IPS DF 19.7 (cell line): ENCODE results near the gene ABCD3.

Experiments
- DNase-seq: peaks from one replicate; pipeline ENCODE4 v3.0.0-alpha.2; 2013; ENCODE audit warnings: low read depth, low spot score

Gene ABCD3

DNA sequence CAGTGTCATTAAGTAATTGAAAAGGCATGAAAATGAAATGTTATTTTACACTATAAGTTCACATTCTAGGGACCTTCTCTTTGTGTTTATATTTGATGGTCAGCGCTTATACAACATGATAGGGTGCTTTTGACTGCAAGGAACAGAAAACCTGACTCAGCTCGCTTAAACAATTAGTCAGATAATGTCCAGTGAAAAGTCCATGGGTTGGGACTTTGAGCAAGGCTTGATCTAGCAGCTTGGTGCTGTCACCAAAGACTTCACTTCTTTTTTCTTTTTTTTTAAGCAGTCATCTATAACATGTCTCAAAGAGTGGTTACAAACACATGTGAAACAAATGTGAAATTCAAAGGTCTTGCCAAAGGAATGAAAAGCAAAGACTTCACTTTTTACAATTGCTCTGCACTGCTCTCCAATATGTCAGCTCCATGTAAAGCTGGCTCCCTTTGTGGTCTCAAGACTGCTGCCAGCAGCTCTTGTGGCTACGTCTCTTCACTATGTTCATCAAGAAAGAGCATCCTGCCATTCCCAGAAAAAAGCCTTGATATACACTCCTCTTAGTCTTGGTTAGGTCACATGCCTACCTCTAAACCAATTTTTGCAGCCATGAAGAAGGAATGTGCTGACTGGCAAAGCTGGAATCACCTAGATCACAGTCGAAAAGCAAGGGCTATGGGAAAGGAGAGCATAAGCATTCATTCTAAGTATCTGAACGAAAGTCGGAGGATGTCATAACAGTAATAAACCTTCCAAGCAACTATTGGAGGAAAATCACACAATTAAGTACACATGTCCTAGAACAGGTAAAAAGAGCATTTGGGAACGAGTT lies 108.2 kb downstream of the ABCD3 start:
- no peak for DNase-seq

- DNase-seq: no peak
Observed at GRCh38 chr1:94527447-94528031, 109.3 kb downstream of the ABCD3 start.

- DNase-seq: no peak
Observed at GRCh38 chr1:94528299-94528698, 110.1 kb downstream of the ABCD3 start.

DNA sequence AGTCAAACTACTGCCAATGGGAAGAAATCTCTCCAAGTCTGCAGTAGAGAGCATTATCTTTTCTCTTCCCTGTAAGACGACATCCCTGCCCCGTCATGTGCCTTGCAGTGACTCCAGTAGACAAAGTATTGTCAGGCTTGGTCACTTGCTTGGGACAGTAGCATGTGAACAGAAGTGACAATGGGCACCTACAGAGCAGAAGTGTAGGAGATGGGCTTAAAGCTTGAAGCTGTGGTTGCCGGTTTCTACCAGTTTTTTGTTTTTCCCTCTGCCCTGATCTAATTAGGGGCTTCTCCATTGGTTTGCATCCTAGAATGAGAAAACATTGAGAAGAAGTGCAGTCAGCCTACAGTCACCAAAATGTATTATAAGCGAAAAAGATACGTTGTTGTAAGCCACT lies 110.6 kb downstream of the ABCD3 start:
- no peak for DNase-seq

- DNase-seq: no peak
Observed at GRCh38 chr1:94529416-94529815, 111.2 kb downstream of the ABCD3 start.

- DNase-seq: no peak
Observed at GRCh38 chr1:94530373-94530878, 112.2 kb downstream of the ABCD3 start.

GRCh38 chr1:94531664-94532063 lies 113.5 kb downstream of the ABCD3 start:
- DNase-seq: no peak

GRCh38 chr1:94532077-94532476 lies 113.9 kb downstream of the ABCD3 start:
- DNase-seq: no peak

DNA sequence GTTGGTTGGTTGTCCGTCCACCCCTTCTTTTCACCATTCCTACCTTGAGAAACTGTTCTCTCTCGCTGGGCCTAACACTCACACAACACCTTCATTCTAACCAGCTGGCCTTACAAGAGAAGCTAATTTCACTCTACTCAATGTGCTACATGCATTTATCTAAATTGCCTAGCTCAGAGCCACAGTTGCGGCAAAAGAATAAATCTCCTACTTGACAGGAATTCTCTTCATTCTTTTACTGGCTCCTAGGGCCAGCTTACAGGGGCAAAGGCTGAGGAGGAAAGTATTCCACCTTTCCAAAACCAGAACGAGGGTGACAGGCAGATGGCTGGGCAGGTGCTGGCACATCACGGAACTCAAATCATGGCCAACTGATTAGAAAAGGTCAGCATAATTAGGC lies 116.9 kb downstream of the ABCD3 start:
- no peak for DNase-seq

DNA sequence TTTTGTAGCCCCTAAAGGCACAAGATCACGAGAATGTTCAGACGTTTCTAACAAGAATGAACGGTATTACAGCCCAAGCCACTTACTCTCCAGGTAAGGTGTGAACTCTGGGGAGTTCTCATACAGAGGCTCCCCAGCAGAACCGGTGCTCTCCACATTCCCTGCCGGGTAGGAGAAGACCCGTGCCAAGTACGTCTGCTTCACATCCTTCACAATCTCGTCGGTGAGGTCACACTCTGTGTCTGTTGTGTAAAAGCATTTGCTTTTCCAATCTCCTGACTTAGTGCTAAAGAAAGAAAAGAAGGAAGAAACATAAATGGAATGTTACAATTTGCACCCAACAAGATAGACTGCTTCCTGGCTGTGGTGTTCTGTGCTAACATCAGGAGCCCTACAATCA lies 117.7 kb downstream of the ABCD3 start:
- DNase-seq: no peak

DNA sequence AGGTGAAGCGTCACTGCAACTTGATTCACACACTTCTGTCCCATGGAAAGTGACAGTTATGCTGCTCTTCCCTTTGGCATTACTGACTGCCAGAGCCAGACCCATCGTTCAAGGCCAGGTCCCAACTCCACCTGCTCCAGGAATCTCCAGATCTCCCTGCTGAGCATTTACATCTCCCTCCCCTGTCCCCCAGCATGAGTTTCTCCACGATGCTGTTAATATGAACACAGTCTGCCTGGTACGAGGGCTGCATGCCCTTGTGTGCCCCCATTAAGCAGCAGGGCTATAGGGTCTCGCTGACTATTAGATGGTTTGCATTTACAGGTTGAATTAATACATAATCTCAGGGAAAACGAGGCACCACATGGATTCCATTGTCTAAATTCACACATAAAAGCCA lies 119.1 kb downstream of the ABCD3 start:
- DNase-seq: no peak

GRCh38 chr1:94538243-94538827 lies 120.1 kb downstream of the ABCD3 start:
- DNase-seq: no peak

DNA sequence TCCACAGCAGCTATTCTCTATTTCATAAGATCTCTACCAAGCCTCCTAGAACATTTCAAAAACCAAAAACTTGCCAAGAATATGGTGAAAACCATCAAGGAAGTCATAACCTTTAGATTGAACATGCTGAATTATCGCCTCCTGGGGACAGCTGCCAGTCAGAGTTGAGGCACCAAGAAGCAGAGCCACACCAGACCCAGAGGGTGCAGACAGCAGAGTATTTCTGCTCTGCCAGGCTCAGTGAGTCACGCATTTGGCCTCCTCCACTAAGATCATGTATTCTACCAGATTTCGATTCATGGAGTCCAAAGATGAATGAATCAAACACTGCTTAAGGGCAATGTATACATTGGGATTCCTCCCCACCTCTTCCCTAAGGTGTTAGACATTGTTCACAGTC lies 121.3 kb downstream of the ABCD3 start:
- no peak for DNase-seq

DNA sequence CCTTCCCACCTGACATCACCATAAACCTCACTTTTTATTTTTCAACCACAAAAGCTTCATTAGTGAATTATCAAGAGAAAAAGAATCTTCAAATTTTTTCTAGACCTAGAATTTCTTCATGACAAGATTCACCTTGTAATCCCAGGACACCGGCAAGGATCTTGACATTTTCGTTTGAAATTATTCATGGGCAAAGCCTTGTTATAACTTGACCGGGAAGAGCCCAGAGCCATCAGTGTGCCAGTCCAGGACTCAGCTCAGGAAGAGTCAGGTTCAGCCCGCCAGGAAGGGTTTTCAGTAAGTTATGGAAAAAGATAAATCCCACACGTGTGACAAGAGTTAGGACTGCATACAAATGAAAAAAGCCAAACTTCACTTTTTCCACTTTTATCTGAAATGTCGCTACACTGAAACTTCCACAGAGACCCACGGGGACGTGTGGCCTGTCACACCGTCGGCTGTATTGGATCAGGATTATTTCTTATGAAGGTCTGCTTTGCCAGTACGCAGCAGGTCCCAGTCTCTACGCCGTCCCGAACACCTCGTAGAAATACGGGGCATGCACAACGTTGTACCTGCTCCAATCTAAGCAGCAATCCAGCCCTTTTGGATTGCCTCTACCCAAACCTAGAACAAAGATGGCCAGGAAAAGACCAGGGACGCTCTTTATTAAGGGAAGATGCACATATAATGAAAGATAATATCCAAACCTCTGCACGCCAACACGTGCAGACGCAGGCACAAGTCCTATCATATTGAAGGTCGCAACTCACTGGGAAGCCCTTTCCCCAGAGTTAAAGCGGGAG lies 122.5 kb downstream of the ABCD3 start:
- DNase-seq: no peak

DNA sequence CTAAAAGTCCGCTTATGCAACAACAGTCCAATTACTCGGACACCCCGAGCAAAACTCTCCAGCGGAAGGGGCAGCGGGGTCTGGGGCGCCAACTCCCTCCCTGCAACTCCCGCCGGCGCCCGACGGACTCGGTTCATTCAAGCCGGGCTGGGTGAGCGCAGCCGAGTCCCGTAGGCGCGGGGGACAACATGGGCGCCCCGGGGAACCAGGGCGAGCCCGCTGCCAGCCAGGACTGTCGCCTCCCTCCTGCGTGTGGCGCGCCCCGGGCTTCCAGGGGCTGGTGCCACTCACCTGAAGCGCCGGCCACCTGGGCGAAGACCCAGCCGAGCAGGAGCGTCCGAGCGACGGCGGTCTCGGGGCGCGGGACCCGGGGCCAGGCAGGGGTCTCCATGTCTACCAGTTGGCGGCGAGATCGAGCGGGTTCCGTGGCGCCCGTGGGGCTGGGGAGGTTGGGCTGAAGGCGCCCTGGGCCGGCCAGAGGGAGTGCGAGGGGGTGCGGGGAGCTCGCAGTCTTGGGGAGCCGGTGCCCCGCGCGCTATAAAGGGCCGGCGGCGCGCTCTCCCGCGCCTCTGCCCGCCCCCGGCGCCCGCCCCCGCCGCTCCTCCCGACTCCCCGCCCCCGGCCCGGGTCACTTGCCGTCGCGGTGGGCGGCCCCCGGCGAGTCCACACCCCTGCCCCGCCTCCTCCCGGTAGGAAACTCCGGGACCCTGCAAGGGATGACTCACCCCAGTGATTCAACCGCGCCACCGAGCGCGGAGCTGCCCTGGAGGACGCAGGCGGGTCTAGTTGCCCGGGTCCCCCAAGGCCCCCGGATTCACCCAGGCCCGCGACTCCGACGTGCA lies 123.3 kb downstream of the ABCD3 start, which contains the start of gene F3:
F3 (minus strand) TSS at position 514 of the 842 bp plus-strand sequence; CDS start at position 391, 123 bp downstream.
- DNase-seq: no peak

DNA sequence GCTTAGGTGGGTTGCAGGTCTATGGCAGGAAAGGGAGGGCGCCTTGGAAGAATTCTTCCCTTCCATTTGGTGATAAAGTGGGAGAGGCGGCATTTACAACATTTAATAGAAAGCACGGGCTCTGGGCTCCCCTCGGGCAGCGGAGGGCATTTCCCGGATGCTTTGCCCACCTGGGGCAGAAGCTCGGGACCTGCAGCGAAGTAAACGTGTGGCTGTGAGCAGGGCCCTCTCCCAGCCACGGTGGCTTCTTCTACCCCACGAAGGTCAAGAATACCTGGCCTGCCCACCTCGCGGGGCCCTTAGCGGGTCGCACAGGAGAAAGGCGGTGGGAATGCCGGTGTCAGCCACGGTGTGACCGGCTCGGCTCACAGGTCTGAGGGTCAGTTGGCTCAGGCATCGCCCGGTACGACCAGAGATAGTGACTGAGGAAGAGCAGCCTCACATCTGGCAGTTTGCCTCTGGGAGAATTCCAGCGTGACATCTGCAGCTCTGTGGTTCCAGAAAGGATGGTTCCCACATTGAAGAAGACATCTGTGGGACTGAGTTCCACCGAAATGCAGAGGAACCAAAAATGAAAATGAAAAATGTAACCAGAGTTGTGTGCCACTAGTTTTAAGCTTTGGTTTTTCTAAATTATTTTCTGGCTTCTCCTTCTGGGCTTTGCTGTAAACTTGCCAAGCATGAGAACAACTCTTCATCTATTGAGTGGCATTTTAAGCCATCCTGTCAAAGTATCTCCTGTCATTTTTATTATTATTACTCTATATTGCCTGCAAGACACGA lies 124.1 kb downstream of the ABCD3 start:
- no peak for DNase-seq

- no peak for DNase-seq
Observed at GRCh38 chr1:94543001-94543400, 124.8 kb downstream of the ABCD3 start.

- DNase-seq: no peak
Observed at GRCh38 chr1:94543893-94544635, 125.9 kb downstream of the ABCD3 start.

- no peak for DNase-seq
Observed at GRCh38 chr1:94544706-94545490, 126.7 kb downstream of the ABCD3 start.
